ENCODE data around the gene TCERG1L.

- TF ChIP-seq POLR2A (IDR thresholded peaks at IDR 0.05): no peak
- TF ChIP-seq CTCF (IDR thresholded peaks at IDR 0.05): no peak
Measured at GRCh38 chr10:131158695-131159094, 152.8 kb downstream of the TCERG1L start.

Measured in Peyer's patch (tissue), 4 donors.